ENCODE measurements around the gene GAGE13.
"Not testable (repeated sequence)": the region's sequence is repeated elsewhere in the genome, so short reads cannot be mapped to it uniquely, and the experiment has no call there.

The GAGE13 gene, protein sequence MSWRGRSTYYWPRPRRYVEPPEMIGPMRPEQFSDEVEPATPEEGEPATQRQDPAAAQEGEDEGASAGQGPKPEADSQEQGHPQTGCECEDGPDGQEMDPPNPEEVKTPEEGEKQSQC

DNA sequence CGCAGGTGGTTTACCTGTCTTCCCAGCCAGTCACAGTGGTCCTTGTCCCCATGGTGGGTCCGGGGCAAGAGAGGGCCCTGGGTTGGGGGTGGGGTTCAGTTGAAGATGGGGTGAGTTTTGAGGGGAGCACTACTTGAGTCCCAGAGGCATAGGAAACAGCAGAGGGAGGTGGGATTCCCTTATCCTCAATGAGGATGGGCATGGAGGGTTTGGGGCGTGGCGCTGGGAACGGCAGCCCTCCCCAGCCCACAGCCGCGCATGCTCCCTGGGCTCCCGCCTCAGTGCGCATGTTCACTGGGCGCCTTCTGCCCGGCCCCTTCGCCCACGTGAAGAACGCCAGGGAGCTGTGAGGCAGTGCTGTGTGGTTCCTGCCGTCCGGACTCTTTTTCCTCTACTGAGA lies at the start of gene GAGE13:
GAGE13 (plus strand) TSS at position 301 of the 400 bp plus-strand sequence. CDS start 1,156 bp downstream, outside the sequence.
- not testable (repeated sequence) for H4K20me1 ChIP-seq

DNA sequence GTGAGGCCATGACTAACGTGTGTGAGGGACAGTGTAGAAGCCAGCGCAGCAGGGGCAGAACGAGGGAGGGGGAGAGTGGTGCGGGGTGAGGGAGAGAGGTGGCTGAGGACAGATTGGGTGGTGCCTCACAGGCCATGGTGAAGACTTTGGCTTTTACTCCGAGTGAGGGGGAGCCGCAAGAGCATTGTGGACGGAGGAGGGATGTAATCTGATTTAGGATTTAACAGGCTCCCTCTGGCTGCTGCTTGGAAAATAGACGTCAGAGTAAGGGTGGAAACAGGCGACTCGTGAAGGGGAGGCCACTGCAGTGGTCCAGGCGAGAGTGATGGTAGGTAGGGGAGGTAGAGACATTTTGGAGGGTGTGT lies 48.8 kb upstream of the GAGE13 start:
- no peak overlapping the region for H3K9ac ChIP-seq
- peaks cover 78 to 99% (median 97%) of the 10 kb centered on the region in 11 experiments for H3K27me3 ChIP-seq
- no peak for TF ChIP-seq Cebpa-rat (IDR thresholded peaks at IDR 0.05)
- no peak overlapping the region for H3K4me2 ChIP-seq
- H3K4me3 ChIP-seq = no peak overlapping the region
- no peaks in the 10 kb centered on the region for H3K4me1 ChIP-seq
- H3K27ac ChIP-seq = no peak overlapping the region
- no peaks in the 10 kb centered on the region for H3K9me3 ChIP-seq (replicated peaks in 1 of 11)
- H3K36me3 ChIP-seq = peaks cover 0 to 4% (median 0%) of the 10 kb centered on the region in 11 experiments; a peak in 1 of 22 replicates
- peaks cover 0 to 24% (median 6%) of the 10 kb centered on the region in 11 experiments; a peak in 9 of 22 replicates for H4K20me1 ChIP-seq

More for the DNA sequence above, at the start of gene GAGE13:
- H3K9ac ChIP-seq; H3K4me3 ChIP-seq; H3K4me2 ChIP-seq; H3K27me3 ChIP-seq; H3K9me3 ChIP-seq (replicated peaks in 1 of 11); H3K27ac ChIP-seq; H3K4me1 ChIP-seq; H3K36me3 ChIP-seq: not testable (repeated sequence)

DNA sequence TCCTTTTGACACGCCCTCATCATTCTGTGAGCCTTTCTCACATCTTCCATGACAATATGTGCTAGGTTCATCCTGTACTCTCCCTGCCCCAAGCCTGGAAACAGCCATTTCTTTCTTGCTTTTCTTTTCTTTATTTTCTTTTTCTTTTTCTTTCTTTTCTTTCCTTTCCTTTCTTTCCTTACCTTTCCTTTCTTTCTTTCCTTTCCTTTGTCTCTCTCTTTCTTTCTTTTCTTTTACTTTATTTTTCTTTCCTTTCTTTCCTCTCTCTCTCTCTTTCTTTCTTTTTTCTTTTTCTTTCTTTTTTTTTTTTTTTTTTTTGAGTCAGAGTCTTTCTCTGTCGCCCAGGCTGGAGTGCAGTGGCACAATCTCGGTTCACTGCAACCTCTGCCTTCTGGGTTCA lies 47.2 kb upstream of the GAGE13 start:
- H3K9ac ChIP-seq = no peak overlapping the region
- no peak overlapping the region for H3K4me3 ChIP-seq
- H3K4me1 ChIP-seq = no peaks in the 10 kb centered on the region
- peaks cover 0 to 13% (median 0%) of the 10 kb centered on the region in 11 experiments; a peak in 4 of 22 replicates for H4K20me1 ChIP-seq
- peaks cover 78 to 99% (median 97%) of the 10 kb centered on the region in 11 experiments for H3K27me3 ChIP-seq
- no peak overlapping the region for H3K4me2 ChIP-seq
- TF ChIP-seq Cebpa-rat (IDR thresholded peaks at IDR 0.05) = no peak
- H3K36me3 ChIP-seq = peaks cover 0 to 4% (median 0%) of the 10 kb centered on the region in 11 experiments; a peak in 1 of 22 replicates
- no peaks in the 10 kb centered on the region for H3K9me3 ChIP-seq (replicated peaks in 1 of 11)
- H3K27ac ChIP-seq = no peak overlapping the region

DNA sequence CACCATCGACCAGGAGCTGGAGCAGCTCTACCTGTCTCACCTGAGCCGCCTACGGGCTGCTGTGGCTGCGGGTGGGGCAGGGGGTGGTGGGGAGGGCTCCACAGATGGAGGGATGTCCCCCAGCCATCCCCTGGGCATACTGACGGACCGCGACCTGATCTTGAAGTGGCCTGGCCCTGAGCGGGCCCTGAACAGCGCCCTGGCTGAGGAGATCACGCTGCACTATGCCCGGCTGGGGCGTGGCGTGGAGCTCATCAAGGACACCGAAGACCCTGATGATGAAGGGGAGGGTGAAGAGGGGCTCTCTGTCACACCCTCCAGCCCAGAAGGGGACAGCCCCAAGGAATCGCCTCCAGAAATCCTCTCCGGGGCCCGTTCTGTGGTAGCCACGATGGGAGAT lies 45.2 kb upstream of the GAGE13 start:
- Histone ChIP-seq H3K4me3 (no peak overlapping the region), H3K9me3 (replicated peaks in 1 of 11) (no peaks in the 10 kb centered on the region), H3K9ac (no peak overlapping the region), H4K20me1 (peaks cover 0 to 13% (median 0%) of the 10 kb centered on the region in 11 experiments; a peak in 5 of 22 replicates), H3K4me1 (no peaks in the 10 kb centered on the region), H3K27me3 (peaks cover 95 to 100% (median 99%) of the 10 kb centered on the region in 11 experiments), H3K36me3 (peaks cover 0 to 4% (median 0%) of the 10 kb centered on the region in 11 experiments; a peak in 1 of 22 replicates), H3K27ac (no peak overlapping the region), H3K4me2 (no peak overlapping the region)
- no peak for TF ChIP-seq Cebpa-rat (IDR thresholded peaks at IDR 0.05)

DNA sequence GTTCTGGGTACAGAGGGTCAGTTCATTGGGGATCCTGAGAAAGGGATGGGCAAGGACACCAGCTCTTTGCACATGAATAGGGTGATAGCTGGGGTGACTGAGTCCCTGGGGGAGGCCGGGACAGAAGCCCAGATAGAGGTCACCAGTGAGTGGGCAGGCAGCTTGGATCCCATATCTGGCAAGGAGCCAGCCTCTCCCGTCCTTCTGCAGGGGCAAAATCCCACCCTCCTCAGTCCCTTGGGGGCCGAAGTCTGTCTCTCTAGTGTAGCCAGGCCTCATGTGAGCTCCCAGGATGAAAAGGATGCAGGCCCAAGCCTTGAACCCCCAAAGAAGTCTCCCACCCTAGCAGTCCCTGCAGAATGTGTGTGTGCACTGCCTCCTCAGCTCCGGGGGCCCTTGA lies 44.8 kb upstream of the GAGE13 start:
- no peak overlapping the region for H3K4me3 ChIP-seq
- H3K4me2 ChIP-seq = no peak overlapping the region
- H4K20me1 ChIP-seq = peaks cover 0 to 12% (median 0%) of the 10 kb centered on the region in 11 experiments; a peak in 5 of 22 replicates
- no peaks in the 10 kb centered on the region for H3K4me1 ChIP-seq
- no peaks in the 10 kb centered on the region for H3K9me3 ChIP-seq (replicated peaks in 1 of 11)
- H3K9ac ChIP-seq = no peak overlapping the region
- H3K27me3 ChIP-seq = peaks cover 94 to 100% (median 99%) of the 10 kb centered on the region in 11 experiments
- peaks cover 0 to 4% (median 0%) of the 10 kb centered on the region in 11 experiments; a peak in 1 of 22 replicates for H3K36me3 ChIP-seq
- no peak for TF ChIP-seq Cebpa-rat (IDR thresholded peaks at IDR 0.05)
- no peak overlapping the region for H3K27ac ChIP-seq

DNA sequence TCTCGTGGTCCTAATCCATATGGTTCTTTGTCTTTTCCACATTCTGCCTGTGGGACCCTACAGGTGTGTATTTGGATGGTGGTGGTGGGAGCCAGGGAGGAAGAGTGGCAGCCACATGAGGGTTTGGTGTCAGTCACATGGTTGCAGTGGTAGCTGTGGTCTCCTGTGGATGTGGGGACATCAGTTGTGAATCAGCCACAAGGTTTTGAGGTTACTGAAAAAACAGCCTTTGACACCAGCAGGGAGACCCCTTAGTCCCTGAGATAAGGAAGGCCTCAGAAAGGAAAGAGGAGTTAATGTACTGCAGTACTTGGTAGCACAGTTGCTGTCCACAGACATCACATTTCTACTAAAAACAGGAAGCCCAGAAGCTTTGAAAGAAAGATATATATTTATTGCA lies 43.7 kb upstream of the GAGE13 start:
- H3K4me2 ChIP-seq = no peak overlapping the region
- no peaks in the 10 kb centered on the region for H3K9me3 ChIP-seq (replicated peaks in 1 of 11)
- H3K36me3 ChIP-seq = peaks cover 0 to 4% (median 0%) of the 10 kb centered on the region in 11 experiments; a peak in 1 of 22 replicates
- H3K4me1 ChIP-seq = peaks cover 0 to 4% (median 0%) of the 10 kb centered on the region in 10 experiments; a peak in 1 of 20 replicates
- H3K27ac ChIP-seq = no peak overlapping the region
- peaks cover 0 to 9% (median 0%) of the 10 kb centered on the region in 11 experiments; a peak in 4 of 22 replicates for H4K20me1 ChIP-seq
- H3K4me3 ChIP-seq = no peak overlapping the region
- no peak overlapping the region for H3K9ac ChIP-seq
- H3K27me3 ChIP-seq = peaks cover 87 to 100% (median 96%) of the 10 kb centered on the region in 11 experiments
- TF ChIP-seq Cebpa-rat (IDR thresholded peaks at IDR 0.05) = no peak

GRCh38 chrX:49290215-49290614 lies 41.2 kb upstream of the GAGE13 start:
- H3K27ac ChIP-seq = no peak overlapping the region

DNA sequence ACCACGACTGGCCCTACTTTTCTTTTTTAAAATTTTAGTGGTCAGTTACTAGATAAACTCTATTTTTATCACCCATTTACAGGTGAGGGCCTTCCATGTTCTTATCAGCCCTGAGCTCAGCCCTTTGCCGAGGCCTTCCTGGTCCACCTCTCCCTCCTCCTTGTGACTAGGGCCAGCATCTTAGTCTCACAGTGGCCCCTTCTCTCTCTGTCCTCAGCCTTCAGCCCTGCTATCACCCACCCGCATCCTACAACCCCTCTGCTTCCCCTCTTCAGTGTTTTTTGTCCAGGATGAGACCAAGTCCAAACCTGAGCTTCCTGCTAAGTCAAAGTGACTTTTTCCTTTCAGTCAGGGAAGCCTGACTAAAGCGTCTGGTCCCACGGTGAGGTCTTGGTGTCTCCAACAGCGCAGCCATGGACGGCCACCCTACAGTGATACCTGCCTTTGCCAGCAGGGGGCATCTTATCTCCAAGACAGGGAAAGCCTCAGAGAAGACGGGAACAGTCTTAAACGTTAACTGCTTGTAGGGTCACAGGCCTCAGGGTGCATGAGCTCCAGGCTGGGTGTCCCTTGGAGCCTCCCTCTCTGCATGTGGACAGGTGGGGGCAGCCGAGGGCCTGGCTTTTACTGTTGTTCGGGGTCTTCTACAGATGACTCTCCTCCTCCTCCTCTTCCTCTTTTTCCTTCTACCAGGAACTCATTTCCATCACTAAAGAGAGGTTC lies 39.6 kb upstream of the GAGE13 start:
- Histone ChIP-seq H3K4me1 (peaks cover 0 to 4% (median 0%) of the 10 kb centered on the region in 10 experiments; a peak in 1 of 20 replicates), H3K4me2 (peak overlapping the region in 2 of 11 experiments; percentile 6 to 11; a peak in 2 of 22 replicates), H3K36me3 (no peaks in the 10 kb centered on the region), H3K9me3 (replicated peaks in 1 of 11) (no peaks in the 10 kb centered on the region), H3K9ac (no peak overlapping the region), H3K27me3 (peaks cover 69 to 100% (median 95%) of the 10 kb centered on the region in 11 experiments), H4K20me1 (peaks cover 0 to 11% (median 0%) of the 10 kb centered on the region in 11 experiments; a peak in 4 of 22 replicates), H3K4me3 (no peak overlapping the region), H3K27ac (no peak overlapping the region)
- TF ChIP-seq Cebpa-rat (IDR thresholded peaks at IDR 0.05) = no peak

More at GRCh38 chrX:49290215-49290614, 41.2 kb upstream of the GAGE13 start:
- H3K4me1 ChIP-seq = peaks cover 0 to 4% (median 0%) of the 10 kb centered on the region in 10 experiments; a peak in 1 of 20 replicates
- TF ChIP-seq Cebpa-rat (IDR thresholded peaks at IDR 0.05) = no peak
- H3K4me2 ChIP-seq = no peak overlapping the region
- peaks cover 0 to 4% (median 0%) of the 10 kb centered on the region in 11 experiments; a peak in 1 of 22 replicates for H3K36me3 ChIP-seq
- H3K9me3 ChIP-seq (replicated peaks in 1 of 11) = no peaks in the 10 kb centered on the region
- H4K20me1 ChIP-seq = peaks cover 0 to 11% (median 0%) of the 10 kb centered on the region in 11 experiments; a peak in 4 of 22 replicates
- no peak overlapping the region for H3K4me3 ChIP-seq
- peaks cover 76 to 100% (median 95%) of the 10 kb centered on the region in 11 experiments for H3K27me3 ChIP-seq
- H3K9ac ChIP-seq = no peak overlapping the region
